SHP77 treated with DMSO at 0.1 percent for 48 hours (cell line): ENCODE data around the gene NCLN.
"Not testable (repeated sequence)": the region's sequence is repeated elsewhere in the genome, so short reads cannot be mapped to it uniquely, and the experiment has no call there.

Source experiments
- DNase-seq: peaks from one replicate; lab custom pipeline; 2025; lab: John Stamatoyannopoulos, UW

NCLN gene

GRCh38 chr19:3154957-3155736, 30.6 kb upstream of the NCLN start:
- DNase-seq, result no peak

GRCh38 chr19:3157096-3157845, 28.5 kb upstream of the NCLN start:
- DNase-seq, result no peak

GRCh38 chr19:3159565-3159964, 26.2 kb upstream of the NCLN start:
- DNase-seq, result no peak

GRCh38 chr19:3160219-3160618, 25.5 kb upstream of the NCLN start:
- DNase-seq, result no peak

GRCh38 chr19:3161453-3161852, 24.3 kb upstream of the NCLN start:
- DNase-seq, result no peak

GRCh38 chr19:3162418-3163229, 23.1 kb upstream of the NCLN start:
- DNase-seq, result no peak

- DNase-seq, result peak; percentile 11
Measured at GRCh38 chr19:3163230-3163886, 22.4 kb upstream of the NCLN start.

- no peak for DNase-seq
Measured at GRCh38 chr19:3163943-3164342, 21.8 kb upstream of the NCLN start.

- no peak for DNase-seq
Measured at GRCh38 chr19:3167533-3168272, 18.0 kb upstream of the NCLN start.

GRCh38 chr19:3171894-3172672, 13.6 kb upstream of the NCLN start:
- no peak for DNase-seq

- not testable (repeated sequence) for DNase-seq
Measured at GRCh38 chr19:3172673-3173000, 13.1 kb upstream of the NCLN start.

GRCh38 chr19:3175781-3176714, 9.7 kb upstream of the NCLN start:
- DNase-seq, result no peak

GRCh38 chr19:3176715-3177501, 8.8 kb upstream of the NCLN start:
- no peak for DNase-seq

- DNase-seq, result no peak
Measured at GRCh38 chr19:3178377-3178972, 7.3 kb upstream of the NCLN start, which contains the start of gene S1PR4. Gene S1PR4 (plus strand): TSS chr19:3178769. CDS start chr19:3178793, 24 bp downstream.

GRCh38 chr19:3178973-3179738, 6.6 kb upstream of the NCLN start:
- no peak for DNase-seq

GRCh38 chr19:3179739-3180293, 5.9 kb upstream of the NCLN start:
- DNase-seq, result no peak
